Duodenal mucosa (tissue), 2 donors: ENCODE measurements around the gene PDCD4.

Source experiments
- H3K27ac ChIP-seq: one replicate; pipeline ENCODE4 v1.7.0; 2013; ENCODE audit warnings: low read depth, low read length
- H3K27me3 ChIP-seq, 2 donors: one replicate each; pipeline ENCODE4 v1.7.0; 2013; ENCODE audit warnings: low read length in 2 of 2, control low read depth in 1 of 2; ENCODE audit not compliant: insufficient read depth in 2 of 2, control insufficient read depth in 1 of 2
- H3K36me3 ChIP-seq, 2 donors: one replicate each; pipeline ENCODE4 v1.7.0; 2013; ENCODE audit warnings: low read length in 2 of 2, control low read depth in 1 of 2; ENCODE audit not compliant: insufficient read depth in 2 of 2, control insufficient read depth in 1 of 2
- H3K4me1 ChIP-seq, 2 donors: one replicate each; pipeline ENCODE4 v1.7.0; 2013; ENCODE audit warnings: low read length in 2 of 2, control low read depth in 1 of 2; ENCODE audit not compliant: insufficient read depth in 2 of 2, control insufficient read depth in 1 of 2
- H3K4me3 ChIP-seq, 2 donors: one replicate each; pipeline ENCODE4 v1.7.0; 2013; ENCODE audit warnings: low read length in 2 of 2, low read depth in 1 of 2
- H3K9ac ChIP-seq, 2 donors: one replicate each; pipeline ENCODE4 v1.7.0; 2013; ENCODE audit warnings: low read length in 2 of 2, low read depth in 1 of 2
- H3K9me3 ChIP-seq, 2 donors: one replicate each; pipeline ENCODE4 v1.7.0; 2013; ENCODE audit warnings: low read length in 2 of 2, control low read depth in 1 of 2; ENCODE audit not compliant: control insufficient read depth in 1 of 2

The PDCD4 gene

DNA sequence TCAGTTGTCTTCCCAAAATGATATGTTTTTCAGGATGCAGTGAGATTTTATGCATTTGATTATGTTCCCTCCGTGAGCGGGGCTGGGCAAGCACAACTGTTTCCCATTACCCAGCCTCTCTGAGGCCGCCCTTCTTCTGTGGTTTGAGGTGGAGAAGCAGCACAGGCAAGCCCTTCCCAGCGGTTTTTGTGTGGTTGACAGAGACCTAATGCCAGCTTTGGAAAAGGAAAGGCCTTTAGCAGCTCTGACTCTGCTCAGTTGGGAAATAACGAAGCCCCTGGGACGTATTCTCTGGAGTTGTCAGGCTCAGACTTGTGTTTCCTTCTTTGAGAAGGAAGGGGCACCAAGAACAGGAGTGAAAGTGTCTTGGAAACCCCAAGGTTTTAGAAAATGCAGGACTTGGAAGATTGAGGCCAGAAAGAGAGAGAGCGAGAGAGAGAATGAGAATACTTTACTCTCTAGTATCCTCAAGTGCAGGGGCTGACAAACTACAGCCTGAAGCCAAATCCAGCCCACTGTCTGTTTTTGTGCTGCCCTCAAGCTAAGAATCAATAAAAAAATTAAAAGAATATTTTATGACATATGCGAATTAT lies 20.6 kb upstream of the PDCD4 start:
- H3K36me3 ChIP-seq, result no peaks in the 10 kb centered on the region
- no peak overlapping the region for H3K27ac ChIP-seq
- H3K4me3 ChIP-seq, result no peak overlapping the region
- H3K9me3 ChIP-seq, result no peaks in the 10 kb centered on the region
- H3K9ac ChIP-seq, result no peak overlapping the region
- peaks cover 48 to 61% of the 10 kb centered on the region in 2 donors for H3K4me1 ChIP-seq
- H3K27me3 ChIP-seq, result no peaks in the 10 kb centered on the region

GRCh38 chr10:110852255-110852896 lies 19.4 kb upstream of the PDCD4 start:
- Histone ChIP-seq H3K4me3 (peak overlapping the region in 1 of 2 donors; percentile 18), H3K9ac (peak overlapping the region in 1 of 2 donors; percentile 40), H3K36me3 (no peaks in the 10 kb centered on the region), H3K27ac (no peak overlapping the region), H3K27me3 (no peaks in the 10 kb centered on the region), H3K4me1 (peaks cover 39 to 52% of the 10 kb centered on the region in 2 donors), H3K9me3 (no peaks in the 10 kb centered on the region)

GRCh38 chr10:110852947-110853346 lies 18.8 kb upstream of the PDCD4 start:
- H3K4me1 ChIP-seq, result peaks cover 41 to 54% of the 10 kb centered on the region in 2 donors
- H3K9ac ChIP-seq, result peak overlapping the region in 1 of 2 donors; percentile 45
- H3K27ac ChIP-seq, result no peak overlapping the region
- H3K36me3 ChIP-seq, result no peaks in the 10 kb centered on the region
- H3K27me3 ChIP-seq, result no peaks in the 10 kb centered on the region
- no peaks in the 10 kb centered on the region for H3K9me3 ChIP-seq
- H3K4me3 ChIP-seq, result peak overlapping the region in 1 of 2 donors; percentile 18

- no peak overlapping the region for H3K4me3 ChIP-seq
- peaks cover 52 to 63% of the 10 kb centered on the region in 2 donors for H3K4me1 ChIP-seq
- no peaks in the 10 kb centered on the region for H3K9me3 ChIP-seq
- no peak overlapping the region for H3K9ac ChIP-seq
- H3K27ac ChIP-seq, result no peak overlapping the region
- no peaks in the 10 kb centered on the region for H3K36me3 ChIP-seq
- no peaks in the 10 kb centered on the region for H3K27me3 ChIP-seq
Observed at GRCh38 chr10:110853921-110854605, 17.7 kb upstream of the PDCD4 start.

GRCh38 chr10:110857265-110858171 lies 14.2 kb upstream of the PDCD4 start:
- H3K9me3 ChIP-seq, result no peaks in the 10 kb centered on the region
- no peaks in the 10 kb centered on the region for H3K36me3 ChIP-seq
- no peaks in the 10 kb centered on the region for H3K27me3 ChIP-seq
- peak overlapping the region; percentile 24 to 33 for H3K4me3 ChIP-seq
- peak overlapping the region; percentile 16 to 22 for H3K9ac ChIP-seq
- peaks cover 69 to 70% of the 10 kb centered on the region in 2 donors for H3K4me1 ChIP-seq
- peak overlapping the region; percentile 83 for H3K27ac ChIP-seq

DNA sequence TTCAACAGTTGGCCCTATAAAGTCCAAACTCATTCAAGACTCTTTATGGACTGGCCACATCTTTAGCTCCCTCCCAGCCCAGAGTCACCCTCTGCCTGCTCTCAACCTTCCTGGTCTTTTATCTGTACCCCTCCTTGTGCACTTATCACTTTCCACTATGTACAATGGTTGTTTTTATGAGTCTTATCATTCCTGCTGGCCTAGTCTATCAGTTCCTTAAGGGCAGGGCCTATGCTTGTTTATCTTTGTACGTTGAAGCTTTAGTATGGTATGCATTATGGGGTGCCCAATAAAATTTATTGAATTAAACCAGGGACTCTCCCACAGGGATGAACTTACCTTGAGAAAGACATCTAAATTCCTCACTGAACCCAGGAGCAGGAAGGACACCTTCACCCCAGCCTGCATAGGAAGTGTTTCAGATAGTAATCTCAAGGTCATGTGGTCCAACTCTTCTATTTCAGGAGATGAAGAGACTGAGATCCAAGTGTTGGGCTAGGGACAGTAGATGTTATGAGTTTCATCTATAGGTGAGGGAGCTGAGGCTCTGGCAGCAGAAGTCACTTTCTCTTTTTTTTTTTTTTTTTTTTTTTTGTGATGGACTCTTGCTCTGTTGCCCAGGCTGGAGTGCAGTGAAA lies 13.3 kb upstream of the PDCD4 start:
- Histone ChIP-seq H3K9ac (peak overlapping the region in 1 of 2 donors; percentile 16), H3K27ac (peak overlapping the region; percentile 83), H3K27me3 (no peaks in the 10 kb centered on the region), H3K4me1 (peaks cover 60 to 68% of the 10 kb centered on the region in 2 donors), H3K4me3 (peak overlapping the region; percentile 24 to 33), H3K36me3 (no peaks in the 10 kb centered on the region), H3K9me3 (no peaks in the 10 kb centered on the region)

DNA sequence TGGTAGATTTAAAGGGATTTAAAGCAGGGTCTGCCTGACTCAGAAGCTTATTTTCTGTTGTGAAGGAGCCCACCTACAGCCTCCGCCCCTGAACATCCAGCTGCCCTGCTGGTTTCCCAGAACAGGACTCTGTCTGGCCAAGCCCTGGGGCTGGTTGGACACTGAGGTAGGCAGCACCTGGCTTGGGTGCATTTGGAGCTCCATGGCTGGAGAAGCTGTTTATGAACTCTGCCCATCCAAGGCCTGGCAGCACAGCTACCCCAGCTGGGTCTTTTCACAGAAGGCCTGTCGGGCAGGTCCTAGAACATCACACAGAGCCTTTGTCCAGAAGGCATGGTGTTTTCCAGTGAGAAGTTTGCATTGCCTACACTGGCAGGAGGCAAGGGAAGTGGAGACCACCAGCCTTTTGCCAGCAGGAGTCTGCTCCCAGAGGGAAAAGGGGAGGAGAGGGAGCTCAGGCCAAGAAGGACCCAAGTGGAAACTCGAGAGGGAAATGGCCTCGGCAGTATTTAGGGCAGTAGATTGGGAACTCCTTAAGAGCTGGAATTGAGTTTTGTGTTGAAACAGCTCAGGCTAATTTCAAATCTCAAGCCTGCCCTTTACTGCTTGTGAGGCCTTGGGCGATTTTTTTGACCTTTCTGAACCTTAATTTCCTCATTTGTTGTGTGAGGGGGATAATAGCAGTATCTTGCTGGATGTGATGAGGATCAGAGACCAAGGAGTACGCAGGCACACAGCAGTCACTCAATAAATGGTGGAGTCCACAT lies 12.3 kb upstream of the PDCD4 start:
- Histone ChIP-seq H3K36me3 (no peaks in the 10 kb centered on the region), H3K4me3 (peak overlapping the region; percentile 9 to 33), H3K9me3 (no peaks in the 10 kb centered on the region), H3K27ac (peak overlapping the region; percentile 78), H3K4me1 (peaks cover 59 to 68% of the 10 kb centered on the region in 2 donors), H3K27me3 (no peaks in the 10 kb centered on the region), H3K9ac (peak overlapping the region; percentile 57 to 67)

GRCh38 chr10:110859973-110860376 lies 11.8 kb upstream of the PDCD4 start:
- peak overlapping the region; percentile 64 for H3K27ac ChIP-seq
- peaks cover 62 to 68% of the 10 kb centered on the region in 2 donors for H3K4me1 ChIP-seq
- H3K9me3 ChIP-seq, result no peaks in the 10 kb centered on the region
- H3K27me3 ChIP-seq, result no peaks in the 10 kb centered on the region
- peak overlapping the region; percentile 57 to 67 for H3K9ac ChIP-seq
- H3K4me3 ChIP-seq, result peak overlapping the region in 1 of 2 donors; percentile 33
- H3K36me3 ChIP-seq, result no peaks in the 10 kb centered on the region
